ENCODE data around the gene SGCE. TPM values are rescaled to one million over a fixed set of nuclear protein-coding genes. Genes with fewer than 3 reads are reported as not detected.

SGCE gene
- total RNA-seq, 1 donor from 2014 or later, result 33.6 TPM

GRCh38 chr7:94657771-94658693 lies 2.1 kb upstream of the SGCE start:
- TF ChIP-seq CTCF (IDR thresholded peaks at IDR 0.05; ENCODE audit: insufficient read depth, low read length, poor library complexity, severe bottlenecking), result no peak
- Histone ChIP-seq H3K4me3 (ENCODE audit: low read depth, low read length) (peak overlapping the region; percentile 52), H3K36me3 (ENCODE audit: control insufficient read depth, insufficient read depth, low read length) (no peaks in the 10 kb centered on the region), H3K27me3 (ENCODE audit: control insufficient read depth, insufficient read depth, low read length) (no peaks in the 10 kb centered on the region)
- peak; percentile 83 for DNase-seq (ENCODE audit: low read depth)

- DNase-seq (ENCODE audit: low read depth), result no peak
- Histone ChIP-seq H3K27me3 (ENCODE audit: control insufficient read depth, insufficient read depth, low read length) (no peaks in the 10 kb centered on the region), H3K4me3 (ENCODE audit: low read depth, low read length) (peak overlapping the region; percentile 52), H3K36me3 (ENCODE audit: control insufficient read depth, insufficient read depth, low read length) (no peaks in the 10 kb centered on the region)
- TF ChIP-seq CTCF (IDR thresholded peaks at IDR 0.05; ENCODE audit: insufficient read depth, low read length, poor library complexity, severe bottlenecking), result no peak
Measured at GRCh38 chr7:94656925-94657731, 1.2 kb upstream of the SGCE start.

- Histone ChIP-seq H3K36me3 (ENCODE audit: control insufficient read depth, insufficient read depth, low read length) (no peaks in the 10 kb centered on the region), H3K4me3 (ENCODE audit: low read depth, low read length) (peak overlapping the region; percentile 52), H3K27me3 (ENCODE audit: control insufficient read depth, insufficient read depth, low read length) (no peaks in the 10 kb centered on the region)
- no peak for TF ChIP-seq CTCF (IDR thresholded peaks at IDR 0.05; ENCODE audit: insufficient read depth, low read length, poor library complexity, severe bottlenecking)
- no peak for DNase-seq (ENCODE audit: low read depth)
Measured at GRCh38 chr7:94656658-94656924, 658 bp upstream of the SGCE start.

GRCh38 chr7:94655126-94655847 lies 646 bp downstream of the SGCE start:
- no peaks in the 10 kb centered on the region for H3K36me3 ChIP-seq (ENCODE audit: control insufficient read depth, insufficient read depth, low read length)
- DNase-seq (ENCODE audit: low read depth), result no peak
- peak overlapping the region; percentile 52 for H3K4me3 ChIP-seq (ENCODE audit: low read depth, low read length)
- no peaks in the 10 kb centered on the region for H3K27me3 ChIP-seq (ENCODE audit: control insufficient read depth, insufficient read depth, low read length)
- no peak for TF ChIP-seq CTCF (IDR thresholded peaks at IDR 0.05; ENCODE audit: insufficient read depth, low read length, poor library complexity, severe bottlenecking)

- H3K27me3 ChIP-seq (ENCODE audit: control insufficient read depth, insufficient read depth, low read length), result no peaks in the 10 kb centered on the region
- TF ChIP-seq CTCF (IDR thresholded peaks at IDR 0.05; ENCODE audit: insufficient read depth, low read length, poor library complexity, severe bottlenecking), result no peak
- H3K36me3 ChIP-seq (ENCODE audit: control insufficient read depth, insufficient read depth, low read length), result no peaks in the 10 kb centered on the region
- no peak for DNase-seq (ENCODE audit: low read depth)
- peak overlapping the region; percentile 52 for H3K4me3 ChIP-seq (ENCODE audit: low read depth, low read length)
Measured at GRCh38 chr7:94654783-94655125, 1.2 kb downstream of the SGCE start.

Data from kidney epithelial cell (primary cell).